Endothelial cell of umbilical vein (primary cell): ENCODE data around the gene MCF2L. TPM values are rescaled to one million over a fixed set of nuclear protein-coding genes. Genes with fewer than 3 reads are reported as not detected.

Experiments used
- BruUV-seq: library from RNA; stranded (reverse); fragments of 400-500 nt; replicated peaks from 2 replicates; lab custom pipeline; 2021; lab: Mats Ljungman, UMichigan
- CTCF ChIA-PET: fragments of 300-600, 350-600 bp; sonication (Branson Sonifier 250); formaldehyde crosslinking; loops from one replicate; lab custom pipeline; 2021; ENCODE audit warnings: antibody characterized with exemption, inconsistent platforms; lab: Charles Lee
- POLR2A ChIA-PET: fragments of 300-600, 350-600 bp; sonication (Branson Sonifier 250); formaldehyde crosslinking; loops from one replicate; lab custom pipeline; 2021; ENCODE audit warnings: antibody characterized with exemption, inconsistent platforms; lab: Charles Lee
- DNase-seq: peaks from one replicate; pipeline ENCODE4 v3.0.0-alpha.2; 2011; ENCODE audit warnings: low read depth, low spot score
- FAIRE-seq: peaks from 2 replicates; lab custom pipeline; 2011; peaks lifted over from hg19 to GRCh38; lab: Jason Lieb, UNC
- H2AFZ ChIP-seq: 2 replicates; pipeline ENCODE4 v1.6.0; 2012; ENCODE audit warnings: low read depth, low read length, control low read depth, inconsistent platforms
- H3K27ac ChIP-seq: 2 replicates; pipeline ENCODE4 v1.5.1; 2011; ENCODE audit warnings: low read depth, mild to moderate bottlenecking, control low read depth, low read length, moderate library complexity; ENCODE audit not compliant: insufficient read depth
- H3K27me3 ChIP-seq, 2 experiments: 2 replicates each; pipeline versions ENCODE4 v1.6.0 to v1.6.1; 2011; ENCODE audit warnings: low read length in 2 of 2, mixed read lengths in 1 of 2; ENCODE audit not compliant: control insufficient read depth in 2 of 2, insufficient read depth in 2 of 2
- H3K36me3 ChIP-seq, 2 experiments: 2 replicates in 1 of 2; 3 replicates in 1 of 2; pipeline ENCODE4 v1.5.1; 2011; ENCODE audit warnings: low read length in 2 of 2, mild to moderate bottlenecking in 1 of 2, moderate library complexity in 1 of 2; ENCODE audit not compliant: control insufficient read depth in 2 of 2, insufficient read depth in 2 of 2; ENCODE audit errors: extremely low read depth in 1 of 2
- H3K4me1 ChIP-seq: 3 replicates; pipeline ENCODE4 v1.5.1; 2011; ENCODE audit warnings: mild to moderate bottlenecking, low read length; ENCODE audit not compliant: control insufficient read depth, insufficient read depth; ENCODE audit errors: extremely low read depth
- H3K4me2 ChIP-seq: 2 replicates; pipeline ENCODE4 v1.6.1; 2011; ENCODE audit warnings: low read length, control low read depth, mixed read lengths; ENCODE audit not compliant: insufficient read depth
- H3K4me3 ChIP-seq, 3 experiments: fragments of 200-600 bp in 1 of 3; sonication (generic), shearing (Covaris generic) in 1 of 3; replicated peaks in 1 of 3; 2 replicates each; pipeline ENCODE4 v1.5.1; 2011 to 2016; ENCODE audit warnings: control low read depth in 3 of 3, low read length in 3 of 3, mild to moderate bottlenecking in 2 of 3, inconsistent platforms in 1 of 3, low read depth in 1 of 3, moderate library complexity in 1 of 3; ENCODE audit not compliant: insufficient read depth in 1 of 3
- H3K79me2 ChIP-seq: 2 replicates; pipeline ENCODE4 v1.6.0; 2012; ENCODE audit warnings: low read length, inconsistent platforms; ENCODE audit not compliant: control insufficient read depth, insufficient read depth
- H3K9ac ChIP-seq: replicated peaks from 2 replicates; pipeline ENCODE3; 2011; ENCODE audit warnings: low read length, control low read depth; ENCODE audit not compliant: insufficient read depth; ENCODE audit errors: extremely low read depth
- H3K9me1 ChIP-seq: replicated peaks from 3 replicates; pipeline ENCODE4 v1.6.0; 2011; ENCODE audit warnings: mild to moderate bottlenecking, low read length; ENCODE audit not compliant: control insufficient read depth, insufficient read depth; ENCODE audit errors: extremely low read depth
- H3K9me3 ChIP-seq: replicated peaks from 2 replicates; pipeline ENCODE4 v1.5.1; 2012; ENCODE audit warnings: low read length, inconsistent platforms; ENCODE audit not compliant: control insufficient read depth, insufficient read depth
- H4K20me1 ChIP-seq: replicated peaks from 2 replicates; pipeline ENCODE3; 2011; ENCODE audit warnings: mild to moderate bottlenecking, low read length; ENCODE audit not compliant: control insufficient read depth, insufficient read depth; ENCODE audit errors: extremely low read depth
- EZH2 ChIP-seq: IDR thresholded peaks from 2 replicates; pipeline ENCODE4 v1.6.1; 2012; ENCODE audit warnings: borderline replicate concordance, low read depth, mild to moderate bottlenecking, moderate library complexity, low read length, inconsistent platforms; ENCODE audit not compliant: severe bottlenecking
- FOS ChIP-seq: IDR thresholded peaks from 2 replicates; pipeline ENCODE4 v1.6.1; 2011; ENCODE audit warnings: mild to moderate bottlenecking, low read length, moderate library complexity, borderline replicate concordance; ENCODE audit not compliant: insufficient read depth
- GATA2 ChIP-seq: IDR thresholded peaks from 2 replicates; pipeline ENCODE4 v1.7.0; 2011; ENCODE audit warnings: low read depth, mild to moderate bottlenecking, moderate library complexity, mixed read lengths, low read length; ENCODE audit not compliant: insufficient read length, insufficient read depth
- JUN ChIP-seq: IDR thresholded peaks from 2 replicates; pipeline ENCODE4 v1.6.1; 2011; ENCODE audit warnings: borderline replicate concordance, low read depth; ENCODE audit not compliant: insufficient read length, insufficient read depth
- POLR2A ChIP-seq: IDR thresholded peaks from 2 replicates; pipeline ENCODE4 v1.6.1; 2012; ENCODE audit warnings: low read depth, mild to moderate bottlenecking, control low read depth, low read length
- POLR2AphosphoS5 ChIP-seq: IDR thresholded peaks from 2 replicates; pipeline ENCODE4 v1.6.1; 2012; ENCODE audit warnings: low read depth, mild to moderate bottlenecking, control low read depth, low read length, moderate library complexity; ENCODE audit not compliant: insufficient read depth
- dilution Hi-C: fragments of 300-500 bp; cut with MboI; formaldehyde crosslinking; loops from one replicate; pipeline ENCODE4 v1.15.0; 2019; ENCODE audit warnings: low sequenced_read_pairs; ENCODE audit not compliant: extremely low pct_ligation_motif_present
- intact Hi-C: fragments of 100-400 bp; cut with micrococcal nuclease; formaldehyde crosslinking; loops from one replicate; pipeline ENCODE4 v1.10.0; 2022
- polyA plus RNA-seq, 4 experiments: library from polyadenylated mRNA; depleted of rRNA in 3 of 4; stranded (reverse) in 3 of 4; unstranded in 1 of 4; fragments of >200 nt; gene quantifications; 2 replicates each; pipeline versions ENCODE4 v1.2.1 to v1.2.3, GENCODE V29; 2011 to 2012; ENCODE audit warnings: missing spikeins in 1 of 4
- total RNA-seq: library from RNA; stranded (reverse); gene quantifications from 2 replicates; pipeline ENCODE4 v1.2.3, GENCODE V29; 2021
- TF ChIP-seq, protein P1 (sequence below), 2 donors: IDR thresholded peaks; 1 replicate in 1 of 2; 2 replicates in 1 of 2; pipeline ENCODE4 v1.5.1; 2011; ENCODE audit warnings: low read length in 2 of 2, mild to moderate bottlenecking in 2 of 2, moderate library complexity in 2 of 2, control low read depth in 1 of 2, inconsistent platforms in 1 of 2, low read depth in 1 of 2; ENCODE audit not compliant: insufficient read depth in 1 of 2; ENCODE audit errors: extremely low read depth in 1 of 2
- TF ChIP-seq, protein P2 (sequence below): IDR thresholded peaks from 2 replicates; pipeline ENCODE4 v1.6.1; 2011; ENCODE audit not compliant: insufficient read depth, insufficient read length

Gene MCF2L
- total and polyA plus RNA-seq, 2 donors (not counting 3 experiments of a cell fraction or from before 2014, with no cell fraction given), result 0.33 to 0.58 TPM

DNA sequence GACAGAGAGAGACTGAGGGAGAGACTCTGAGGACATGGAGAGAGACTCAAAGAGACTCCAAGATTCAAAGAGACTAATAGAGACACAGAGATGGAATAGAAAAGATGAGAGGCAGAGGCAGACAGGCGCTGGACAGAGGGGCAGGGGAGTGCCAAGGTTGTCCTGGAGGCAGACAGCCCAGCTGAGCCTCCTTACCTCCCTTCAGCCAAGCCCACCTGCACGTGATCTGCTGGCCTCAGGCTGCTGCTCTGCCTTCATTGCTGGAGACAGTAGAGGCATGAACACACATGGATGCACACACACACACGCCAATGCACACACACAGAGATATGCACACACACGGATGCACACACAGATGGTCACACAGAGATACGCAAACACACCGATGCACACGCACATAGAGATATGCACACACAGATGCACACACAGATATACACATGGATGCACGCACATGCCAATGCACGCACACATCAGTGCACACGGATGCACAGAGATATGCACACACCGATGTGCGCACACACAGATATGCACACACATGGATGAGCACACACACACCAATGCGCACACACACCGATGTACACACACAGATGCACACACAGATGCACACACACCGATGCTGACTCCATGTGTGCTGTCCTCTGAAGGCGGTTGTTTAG, 150.3 kb downstream of the MCF2L start:
- intact Hi-C loops, result no loop called here
- Histone ChIP-seq H4K20me1 (no peaks in the 10 kb centered on the region), H3K4me2 (no peak overlapping the region), H3K9me1 (no peaks in the 10 kb centered on the region), H3K27me3 (no peaks in the 10 kb centered on the region), H3K79me2 (no peaks in the 10 kb centered on the region), H3K27ac (no peak overlapping the region), H3K9me3 (no peaks in the 10 kb centered on the region), H3K36me3 (no peaks in the 10 kb centered on the region), H2AFZ (no peak overlapping the region), H3K4me1 (no peaks in the 10 kb centered on the region), H3K9ac (no peak overlapping the region), H3K4me3 (no peak overlapping the region)
- DNase-seq (no peak), FAIRE-seq (no peak)
- BruUV-seq, result no TSS peak
- dilution Hi-C loops, result no loop called here
- ChIA-PET CTCF (no interaction called here), POLR2A (no interaction called here)
- no peak for TF ChIP-seq FOS
- no peak for TF ChIP-seq EZH2
- TF ChIP-seq POLR2A, result no peak
- no peak for TF ChIP-seq JUN
- TF ChIP-seq, protein P1, sequence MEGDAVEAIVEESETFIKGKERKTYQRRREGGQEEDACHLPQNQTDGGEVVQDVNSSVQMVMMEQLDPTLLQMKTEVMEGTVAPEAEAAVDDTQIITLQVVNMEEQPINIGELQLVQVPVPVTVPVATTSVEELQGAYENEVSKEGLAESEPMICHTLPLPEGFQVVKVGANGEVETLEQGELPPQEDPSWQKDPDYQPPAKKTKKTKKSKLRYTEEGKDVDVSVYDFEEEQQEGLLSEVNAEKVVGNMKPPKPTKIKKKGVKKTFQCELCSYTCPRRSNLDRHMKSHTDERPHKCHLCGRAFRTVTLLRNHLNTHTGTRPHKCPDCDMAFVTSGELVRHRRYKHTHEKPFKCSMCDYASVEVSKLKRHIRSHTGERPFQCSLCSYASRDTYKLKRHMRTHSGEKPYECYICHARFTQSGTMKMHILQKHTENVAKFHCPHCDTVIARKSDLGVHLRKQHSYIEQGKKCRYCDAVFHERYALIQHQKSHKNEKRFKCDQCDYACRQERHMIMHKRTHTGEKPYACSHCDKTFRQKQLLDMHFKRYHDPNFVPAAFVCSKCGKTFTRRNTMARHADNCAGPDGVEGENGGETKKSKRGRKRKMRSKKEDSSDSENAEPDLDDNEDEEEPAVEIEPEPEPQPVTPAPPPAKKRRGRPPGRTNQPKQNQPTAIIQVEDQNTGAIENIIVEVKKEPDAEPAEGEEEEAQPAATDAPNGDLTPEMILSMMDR (IDR thresholded peaks at IDR 0.05; ENCODE audit: extremely low read depth in 1 of 2, insufficient read depth in 1 of 2, low read depth in 1 of 2, low read length in 2 of 2), result no peak
- TF ChIP-seq GATA2, result no peak
- no peak for TF ChIP-seq POLR2AphosphoS5
- TF ChIP-seq, protein P2, sequence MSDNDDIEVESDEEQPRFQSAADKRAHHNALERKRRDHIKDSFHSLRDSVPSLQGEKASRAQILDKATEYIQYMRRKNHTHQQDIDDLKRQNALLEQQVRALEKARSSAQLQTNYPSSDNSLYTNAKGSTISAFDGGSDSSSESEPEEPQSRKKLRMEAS, result no peak
